Dedifferentiated amniotic fluid mesenchymal stem cell (primary cell): ENCODE data around the gene SURF4.

Experiments used
- DNase-seq: peaks from one replicate; pipeline ENCODE4 v3.0.0-alpha.2; 2016; ENCODE audit errors: extremely low spot score

The SURF4 gene

GRCh38 chr9:133374612-133375115 is 1.2 kb downstream of the SURF4 start:
- peak; percentile 45 for DNase-seq

- no peak for DNase-seq
Measured at GRCh38 chr9:133372144-133372543, 3.7 kb downstream of the SURF4 start.

GRCh38 chr9:133371261-133371711 is 4.6 kb downstream of the SURF4 start:
- no peak for DNase-seq

DNA sequence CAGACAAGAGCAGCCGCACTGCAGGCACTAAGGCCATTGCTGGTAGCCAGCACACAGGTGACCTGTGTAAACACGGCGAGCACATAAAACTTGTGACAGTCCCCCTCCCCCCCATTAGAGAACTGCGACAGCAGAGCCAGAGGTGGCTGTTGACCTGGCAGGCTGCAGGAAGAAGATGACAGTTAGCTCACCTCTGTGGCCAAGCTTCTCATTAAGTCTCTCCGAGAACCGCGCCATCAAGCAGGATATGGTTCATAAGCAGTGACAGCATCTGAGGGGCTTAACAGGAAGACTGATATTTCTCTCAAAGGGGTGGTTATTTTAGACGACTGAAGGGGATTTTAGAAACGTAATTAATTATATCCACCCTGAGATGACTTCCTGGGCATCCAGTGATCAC is 5.2 kb downstream of the SURF4 start:
- no peak for DNase-seq

- DNase-seq = no peak
Measured at GRCh38 chr9:133369933-133370332, 5.9 kb downstream of the SURF4 start.

GRCh38 chr9:133369422-133369821 is 6.4 kb downstream of the SURF4 start:
- DNase-seq = no peak

DNA sequence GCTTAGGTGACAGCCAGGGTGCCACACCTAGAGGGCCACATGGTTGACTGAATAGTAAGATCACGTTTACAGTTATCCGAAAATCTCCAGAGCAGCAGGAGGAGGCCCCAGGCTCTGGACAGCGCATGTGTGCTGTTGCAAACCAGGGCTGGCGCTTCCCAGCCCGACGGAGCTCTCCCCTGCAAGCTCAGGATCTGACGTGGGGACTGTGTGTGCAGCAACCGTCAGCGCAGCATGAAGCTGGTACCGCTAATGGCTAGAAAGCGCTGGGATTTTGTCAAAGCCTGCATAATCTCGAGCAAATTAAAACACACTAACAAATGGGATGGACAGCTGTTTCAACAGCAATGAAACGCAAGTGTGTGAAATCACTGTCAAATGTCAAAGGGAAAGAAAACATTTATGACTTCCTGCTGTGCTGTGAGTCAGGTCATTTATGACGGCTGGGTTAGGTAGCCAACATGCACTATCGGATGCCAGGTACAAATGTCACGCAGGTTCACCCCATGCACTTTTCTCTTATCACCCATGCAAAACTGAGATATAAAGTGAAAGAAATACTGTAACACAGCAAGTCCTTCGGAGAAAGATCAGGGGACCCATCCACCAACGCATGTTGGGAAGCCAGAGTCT is 7.5 kb downstream of the SURF4 start:
- no peak for DNase-seq

DNA sequence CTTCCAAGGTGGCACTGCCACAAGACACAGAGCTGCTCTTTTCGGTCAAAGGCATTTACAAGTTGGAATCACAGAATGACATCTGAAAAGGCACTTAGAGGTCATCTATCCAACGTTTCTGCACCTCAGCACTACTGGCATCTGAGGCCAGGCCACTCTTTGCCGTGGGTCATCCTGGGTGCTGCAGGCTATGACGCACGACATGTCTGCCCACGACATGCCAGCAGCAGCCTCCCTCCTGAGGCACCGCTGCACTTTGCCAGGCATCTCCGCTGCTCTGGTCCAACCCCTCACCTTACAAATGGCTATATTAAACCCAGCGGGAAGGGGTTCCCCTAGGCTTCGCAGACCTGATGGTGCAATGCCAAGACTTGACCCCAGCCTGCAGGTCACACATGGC is 8.1 kb downstream of the SURF4 start:
- no peak for DNase-seq

- no peak for DNase-seq
Measured at GRCh38 chr9:133367221-133367620, 8.6 kb downstream of the SURF4 start.

- no peak for DNase-seq
Measured at GRCh38 chr9:133366435-133366834, 9.4 kb downstream of the SURF4 start.

DNA sequence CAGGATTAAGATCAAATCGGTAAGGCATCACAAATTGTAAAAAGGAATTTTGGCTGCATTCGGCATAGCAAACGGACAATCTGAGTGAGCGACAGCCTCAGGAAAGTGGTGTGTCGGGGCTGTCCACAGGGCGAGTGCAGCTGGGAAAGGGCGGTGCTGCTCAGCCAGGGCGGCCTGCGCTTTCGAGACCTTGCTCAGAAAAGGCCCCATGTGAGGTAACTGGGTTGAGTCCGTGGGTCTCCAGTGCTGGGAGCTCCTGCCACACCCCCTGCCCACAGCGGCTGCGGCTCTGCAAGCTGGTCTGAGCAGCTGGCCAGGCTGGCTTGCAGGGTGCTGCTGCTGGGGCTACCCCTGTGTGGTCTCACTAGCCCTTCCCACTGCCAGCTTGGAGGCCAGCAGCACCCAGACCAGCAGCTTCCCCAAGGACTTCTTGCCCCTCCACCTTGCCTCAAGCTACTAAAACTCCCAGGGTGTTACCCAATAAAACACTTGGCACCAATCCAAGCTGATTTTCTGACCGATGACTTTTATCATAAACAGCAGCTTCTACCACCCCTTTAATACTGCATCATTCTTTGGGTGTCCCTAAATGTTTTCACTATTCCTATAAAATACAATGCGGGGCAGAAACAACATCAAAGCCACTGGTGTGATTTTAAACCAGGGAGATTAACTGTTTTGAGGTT is 13.4 kb downstream of the SURF4 start:
- DNase-seq = no peak

DNA sequence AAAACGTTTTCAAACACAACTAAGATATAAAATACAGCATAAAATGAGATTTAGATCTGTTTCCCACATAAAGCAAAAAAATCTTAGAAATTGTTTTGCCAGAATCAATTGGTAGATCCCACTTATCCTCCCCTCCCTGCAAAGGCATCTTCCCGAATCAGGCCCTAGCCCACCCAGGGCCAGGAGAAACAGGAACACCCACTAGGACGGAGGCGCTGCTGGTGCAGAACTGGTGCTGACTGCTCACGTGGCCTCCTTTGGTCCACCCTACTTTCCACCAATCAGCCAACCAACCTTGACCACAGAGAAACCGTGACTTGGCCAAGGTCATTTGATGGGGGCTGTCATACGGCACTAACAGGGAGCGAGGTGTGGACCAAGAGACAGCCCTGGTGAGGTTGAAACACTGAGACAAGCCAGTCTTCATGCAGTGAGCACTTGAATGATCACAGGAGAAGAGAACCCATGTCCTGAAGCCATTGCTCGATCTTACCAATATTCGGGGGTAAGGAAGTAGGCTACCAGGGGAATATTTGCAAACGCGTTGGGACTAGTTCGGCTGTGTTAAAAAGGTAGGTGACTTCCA is 14.3 kb downstream of the SURF4 start:
- DNase-seq = no peak

DNA sequence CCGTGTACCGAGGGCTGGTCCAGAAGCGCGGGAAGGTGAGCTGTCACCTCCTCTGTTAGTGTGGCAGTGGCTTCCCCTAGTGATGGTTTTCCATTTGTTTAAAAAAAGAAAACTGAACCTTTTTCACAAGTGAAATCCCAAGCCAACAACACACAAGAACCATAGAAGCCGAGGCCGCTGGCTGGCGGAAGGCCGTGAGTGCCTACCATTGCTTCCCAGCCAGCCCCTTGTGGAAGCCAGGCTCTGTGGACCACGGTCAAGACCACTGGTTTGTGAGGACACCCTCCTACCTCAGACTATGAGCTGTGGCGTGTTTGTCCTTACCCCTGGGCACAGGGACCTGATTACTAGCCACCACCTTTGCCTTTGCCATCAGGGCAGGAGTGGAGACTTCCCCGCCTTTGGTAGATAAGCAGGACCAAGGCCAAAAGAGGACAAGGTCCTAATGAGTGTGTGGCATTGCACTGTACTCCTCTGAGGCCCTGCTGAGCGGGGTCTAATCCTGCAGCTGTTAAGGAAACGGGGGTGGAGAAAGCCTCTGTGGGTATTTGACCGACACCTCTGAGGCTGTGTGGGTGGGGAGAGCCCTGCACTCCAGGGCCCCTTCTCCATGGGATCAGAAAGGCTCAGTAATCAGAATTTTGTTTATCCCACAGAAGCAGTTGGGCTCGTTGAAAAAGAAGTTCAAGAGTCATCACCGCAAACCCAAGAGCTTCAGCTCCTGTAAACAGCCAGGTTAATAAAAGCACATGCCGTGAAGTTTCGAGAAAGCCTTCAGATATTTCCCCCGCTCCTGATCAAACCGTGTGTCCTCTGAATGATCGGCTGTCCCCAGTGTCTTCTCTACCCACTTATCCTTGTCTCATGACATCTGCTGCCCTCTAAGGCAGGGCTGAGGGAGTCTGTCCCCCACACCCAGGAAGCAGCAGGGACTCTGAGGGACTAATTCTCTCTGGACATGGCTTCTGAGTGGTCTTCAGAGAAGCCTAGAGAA is 15.2 kb downstream of the SURF4 start:
- no peak for DNase-seq

- no peak for DNase-seq
Measured at GRCh38 chr9:133359399-133360175, 16.3 kb downstream of the SURF4 start.

- DNase-seq = no peak
Measured at GRCh38 chr9:133357656-133358055, 18.2 kb downstream of the SURF4 start.

- peak; percentile 75 for DNase-seq
Measured at GRCh38 chr9:133356391-133357091, 19.3 kb downstream of the SURF4 start, which contains the start of the genes SURF1 and SURF2. Gene SURF1, minus strand, starts transcription at chr9:133356487. Its CDS starts 34 bp downstream, at chr9:133356453. Gene SURF2, plus strand, starts transcription at chr9:133356550. Its CDS starts 43 bp downstream, at chr9:133356593.

GRCh38 chr9:133355881-133356357 is 19.9 kb downstream of the SURF4 start:
- no peak for DNase-seq

DNA sequence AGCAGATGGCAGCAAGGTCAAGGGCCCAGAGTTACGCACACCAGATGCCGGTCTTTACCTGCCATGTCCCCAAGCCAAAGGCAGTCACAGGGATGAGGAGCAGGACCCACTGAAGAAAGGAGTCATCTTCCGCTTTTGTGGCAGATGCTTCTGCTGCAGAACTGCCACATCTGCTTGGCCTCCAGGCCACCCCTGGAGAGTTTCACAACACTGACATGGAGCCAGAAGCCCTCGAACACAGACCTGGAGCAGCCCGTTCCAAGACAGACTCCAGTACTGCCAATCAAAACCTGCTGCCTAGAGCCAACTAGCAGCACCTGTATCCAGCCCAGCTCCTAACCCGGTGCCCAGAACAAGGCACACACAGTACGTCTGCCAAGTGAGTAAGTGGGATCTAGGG is 21.1 kb downstream of the SURF4 start:
- no peak for DNase-seq

DNA sequence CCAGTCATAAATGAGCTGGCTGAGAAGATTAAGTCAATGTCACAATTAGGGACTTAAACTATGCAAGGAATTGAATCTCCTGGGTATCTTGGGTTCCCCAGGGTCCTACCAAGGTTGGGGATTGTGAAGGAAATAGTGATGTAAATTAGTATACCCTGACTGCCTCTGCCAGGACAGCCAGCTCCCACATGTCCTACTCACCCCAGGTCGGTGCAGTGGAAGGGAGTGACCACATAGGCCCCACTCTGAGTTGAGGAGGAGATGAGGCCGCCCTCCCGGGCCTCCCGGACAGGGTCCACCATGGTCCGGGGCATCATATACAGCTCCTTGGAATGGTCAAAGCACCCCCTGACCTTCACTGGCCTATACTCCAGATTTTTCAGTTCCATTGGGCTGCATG is 22.3 kb downstream of the SURF4 start:
- no peak for DNase-seq
